ELF-1 (cell line): ENCODE data around the gene GPRC6A.

ENCODE experiments used
- DNase-seq: peaks from one replicate; pipeline ENCODE4 v3.0.0-alpha.2; 2016; ENCODE audit warnings: low read depth, low spot score

Gene GPRC6A

DNA sequence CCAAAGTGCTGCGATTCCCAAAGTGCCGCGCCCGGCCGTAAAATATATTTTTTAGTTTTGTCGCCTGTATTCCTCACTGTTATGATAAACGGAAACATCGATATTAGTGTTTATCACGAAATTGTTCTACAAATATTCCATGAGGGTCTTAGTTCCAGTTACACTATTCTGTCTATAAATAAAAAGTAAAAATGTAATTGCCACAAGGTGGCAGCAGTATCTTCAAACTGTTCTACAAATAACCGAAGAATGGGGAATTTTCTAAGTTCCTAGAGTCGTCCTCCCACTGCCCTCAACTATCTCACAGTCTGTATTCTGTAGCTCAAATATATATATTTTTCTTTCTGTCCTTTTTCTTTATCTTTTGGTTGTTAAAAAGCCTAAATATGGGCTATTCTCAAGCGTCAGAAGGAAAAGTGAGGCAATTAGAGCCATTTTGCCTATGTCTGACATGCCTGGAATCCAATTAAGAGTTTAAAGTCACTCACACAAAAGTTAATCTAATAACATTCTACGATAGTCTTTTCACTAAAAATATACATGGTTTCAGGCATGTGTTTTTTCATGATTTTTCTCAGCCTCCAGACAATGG lies 49.2 kb downstream of the GPRC6A start:
- peak; percentile 2 for DNase-seq

DNA sequence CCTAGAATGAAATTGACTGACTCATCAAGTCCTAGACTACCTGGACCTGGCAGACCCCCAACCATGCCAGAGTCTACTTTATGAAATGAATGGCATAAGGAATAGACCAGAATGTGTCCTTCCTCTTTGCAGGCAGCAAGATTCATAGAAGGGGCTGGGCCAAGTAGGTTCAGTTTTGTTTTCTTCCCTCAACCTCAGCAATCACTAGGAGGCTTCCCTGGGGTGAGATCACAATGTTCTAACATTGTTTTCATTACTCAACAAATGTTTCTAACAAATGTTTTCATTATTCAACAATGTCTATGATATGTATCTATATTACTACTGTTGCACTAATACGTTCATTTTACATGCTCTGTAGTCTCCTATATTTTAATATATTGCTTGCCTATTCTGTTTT lies 55.0 kb downstream of the GPRC6A start:
- no peak for DNase-seq

DNA sequence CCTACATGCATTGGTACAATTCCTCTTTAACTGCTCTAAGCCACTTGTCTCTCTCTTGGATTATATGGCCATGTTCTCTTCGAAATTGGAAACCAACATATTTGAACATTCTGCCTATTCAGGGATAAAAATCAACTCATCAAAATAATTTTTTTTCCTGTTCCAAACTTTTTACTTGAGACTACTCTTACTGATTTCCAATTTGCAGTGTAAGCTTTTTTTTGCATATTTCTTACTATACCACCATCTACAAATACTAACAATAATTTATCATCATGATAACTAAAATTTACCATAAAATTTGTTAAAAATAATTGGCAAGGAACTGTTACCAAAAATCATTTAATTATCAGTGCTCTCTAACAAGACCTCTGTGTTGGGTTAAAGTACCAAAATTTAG lies 56.4 kb downstream of the GPRC6A start:
- DNase-seq, result no peak

- no peak for DNase-seq
These were observed 61.2 kb downstream of the GPRC6A start for GRCh38 chr6:116767715-116768114.

- DNase-seq, result peak; percentile 7
These were observed 62.2 kb downstream of the GPRC6A start for GRCh38 chr6:116766506-116767176.

GRCh38 chr6:116764961-116765841 lies 63.7 kb downstream of the GPRC6A start, which contains the start of gene FAM162B:
Gene FAM162B (minus strand): TSS chr6:116765719. CDS start chr6:116765576, 143 bp downstream.
- DNase-seq, result peak; percentile 93

DNA sequence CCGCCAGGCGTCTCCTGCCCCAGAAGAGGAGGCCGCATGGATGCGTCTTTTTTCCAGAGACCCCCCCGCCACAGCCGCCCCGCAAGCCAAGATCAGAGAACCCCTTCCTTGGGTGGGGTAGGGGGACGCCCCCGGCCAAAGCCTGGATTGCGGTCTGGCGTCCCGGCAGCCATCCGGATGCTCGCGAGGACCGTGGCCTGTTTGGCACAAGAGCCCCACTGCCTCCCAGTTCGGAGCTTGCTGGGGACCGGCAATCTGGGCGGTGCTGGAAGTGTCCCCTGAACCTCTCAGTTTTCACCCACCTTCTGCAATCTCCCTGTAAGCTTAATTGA lies 64.3 kb downstream of the GPRC6A start:
- peak; percentile 56 for DNase-seq

DNA sequence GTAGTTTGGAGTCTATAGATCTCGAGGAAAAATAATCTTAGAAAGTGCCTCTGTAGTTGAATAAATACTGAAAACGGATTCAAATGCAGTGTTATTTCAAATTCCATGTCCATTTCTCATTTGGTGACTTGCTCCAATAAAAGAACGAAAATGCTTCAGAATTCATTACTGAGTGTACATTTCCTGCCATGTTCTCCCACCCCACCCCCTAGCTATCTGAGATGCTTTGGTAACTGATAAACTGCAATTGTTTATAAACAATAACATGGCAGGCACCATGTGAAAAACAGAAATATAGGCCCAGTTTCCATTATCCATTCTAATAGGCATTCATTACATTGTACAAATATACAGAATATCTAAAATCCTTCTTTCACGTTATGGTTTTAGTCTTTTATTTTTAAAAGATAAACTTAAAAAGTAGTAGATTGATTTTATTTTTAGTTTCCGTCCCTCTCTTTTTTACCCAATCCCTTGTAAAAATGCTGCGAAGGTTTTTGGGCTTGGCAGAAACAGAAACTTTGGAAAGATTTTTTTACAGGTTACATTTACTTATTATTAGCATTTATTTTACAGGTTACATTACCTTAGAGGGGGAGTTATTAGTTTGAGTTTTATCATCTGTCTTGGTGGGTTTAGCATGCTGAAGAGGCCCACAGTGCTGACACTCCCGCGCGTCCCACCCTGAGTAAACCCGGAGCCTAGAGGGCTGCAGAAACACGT lies 64.8 kb downstream of the GPRC6A start:
- DNase-seq, result no peak

- no peak for DNase-seq
These were observed 65.8 kb downstream of the GPRC6A start for GRCh38 chr6:116763048-116763447.

GRCh38 chr6:116762235-116762634 lies 66.6 kb downstream of the GPRC6A start:
- DNase-seq, result no peak

DNA sequence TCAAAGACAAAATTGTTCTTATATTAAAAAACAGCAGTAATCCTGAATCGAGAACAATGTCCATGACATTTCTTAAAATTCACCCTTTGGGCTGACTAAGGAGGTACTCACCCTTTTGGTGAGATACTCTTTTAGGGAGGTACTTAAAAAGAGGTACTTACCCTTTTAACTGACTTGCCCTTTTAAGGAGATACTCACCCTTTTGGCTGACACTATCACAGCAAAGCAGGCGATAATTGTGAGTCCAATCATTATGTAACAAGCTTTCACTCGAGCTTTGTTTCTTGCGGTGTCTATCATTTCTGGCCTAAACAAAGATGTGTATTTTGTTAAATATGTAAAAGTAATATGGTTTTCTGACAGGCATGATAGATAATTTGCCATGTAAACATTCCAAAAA lies 67.1 kb downstream of the GPRC6A start:
- DNase-seq, result no peak

DNA sequence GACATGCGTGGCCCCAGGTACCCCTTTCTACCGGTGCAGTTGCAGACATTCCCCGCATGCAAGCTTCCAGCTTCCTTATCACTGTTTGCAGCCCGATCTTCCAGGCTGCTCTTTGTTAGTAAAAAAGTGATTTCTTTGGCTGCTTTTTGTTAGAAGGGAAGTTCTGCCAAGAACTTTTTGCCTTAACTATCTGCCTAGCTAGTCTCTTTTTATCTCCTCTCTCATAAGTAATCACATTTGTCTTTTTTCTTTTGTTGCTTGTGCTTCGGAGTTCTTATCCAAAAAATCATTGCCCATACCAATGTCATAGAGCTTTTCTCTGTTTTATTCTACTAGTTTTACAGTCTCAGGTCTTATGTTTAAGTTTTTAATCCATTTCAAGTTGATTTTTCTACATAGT lies 83.7 kb downstream of the GPRC6A start:
- no peak for DNase-seq
